ENCODE results near the gene MARK3. TPM values are rescaled to one million over a fixed set of nuclear protein-coding genes. Genes with fewer than 3 reads are reported as not detected.

The MARK3 gene
- total and polyA plus RNA-seq, 3 donors from 2014 or later, result 93.9 to 198 (median 172) TPM

DNA sequence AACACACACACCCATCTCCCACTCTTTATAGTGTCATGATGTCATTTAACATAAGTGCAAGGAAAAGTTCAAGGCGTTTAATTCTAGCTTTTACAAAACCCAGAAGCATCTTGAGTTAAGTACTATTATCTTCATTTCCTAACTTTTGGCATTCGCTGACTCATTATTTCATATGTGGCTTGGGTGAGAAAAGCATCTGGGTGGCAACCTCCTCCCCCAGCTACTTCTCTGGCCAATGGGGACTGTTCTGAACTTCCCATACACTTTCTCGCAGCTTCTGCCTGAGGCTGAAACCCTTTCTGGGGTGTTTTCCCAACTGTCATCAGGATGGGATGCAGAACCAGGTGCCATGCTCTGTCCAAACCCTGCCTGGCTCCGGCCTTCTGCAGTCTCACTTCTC, 2.8 kb upstream of the MARK3 start:
- DNase-seq, result no peak
- no peak for TF ChIP-seq POLR2A (IDR thresholded peaks at IDR 0.05)
- TF ChIP-seq, protein P1, sequence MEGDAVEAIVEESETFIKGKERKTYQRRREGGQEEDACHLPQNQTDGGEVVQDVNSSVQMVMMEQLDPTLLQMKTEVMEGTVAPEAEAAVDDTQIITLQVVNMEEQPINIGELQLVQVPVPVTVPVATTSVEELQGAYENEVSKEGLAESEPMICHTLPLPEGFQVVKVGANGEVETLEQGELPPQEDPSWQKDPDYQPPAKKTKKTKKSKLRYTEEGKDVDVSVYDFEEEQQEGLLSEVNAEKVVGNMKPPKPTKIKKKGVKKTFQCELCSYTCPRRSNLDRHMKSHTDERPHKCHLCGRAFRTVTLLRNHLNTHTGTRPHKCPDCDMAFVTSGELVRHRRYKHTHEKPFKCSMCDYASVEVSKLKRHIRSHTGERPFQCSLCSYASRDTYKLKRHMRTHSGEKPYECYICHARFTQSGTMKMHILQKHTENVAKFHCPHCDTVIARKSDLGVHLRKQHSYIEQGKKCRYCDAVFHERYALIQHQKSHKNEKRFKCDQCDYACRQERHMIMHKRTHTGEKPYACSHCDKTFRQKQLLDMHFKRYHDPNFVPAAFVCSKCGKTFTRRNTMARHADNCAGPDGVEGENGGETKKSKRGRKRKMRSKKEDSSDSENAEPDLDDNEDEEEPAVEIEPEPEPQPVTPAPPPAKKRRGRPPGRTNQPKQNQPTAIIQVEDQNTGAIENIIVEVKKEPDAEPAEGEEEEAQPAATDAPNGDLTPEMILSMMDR (IDR thresholded peaks at IDR 0.05), result no peak
- Histone ChIP-seq H3K27ac (no peak overlapping the region), H3K36me3 (ENCODE audit: low read depth, missing control alignments) (no peaks in the 10 kb centered on the region), H3K9me3 (no peaks in the 10 kb centered on the region), H3K4me1 (peaks cover 12% of the 10 kb centered on the region), H3K4me3 (no peak overlapping the region), H3K27me3 (no peaks in the 10 kb centered on the region)
- 67 to 81% methylated on average over 4 of the region's 4 CpGs for WGBS, 2 donors
- intact Hi-C loops (cut with DNase I; ENCODE audit: low total_unique reads), result loop anchor here (10.0 kb wide), 1 partner anchor 112 kb away; no protein-coding TSS in a partner anchor

DNA sequence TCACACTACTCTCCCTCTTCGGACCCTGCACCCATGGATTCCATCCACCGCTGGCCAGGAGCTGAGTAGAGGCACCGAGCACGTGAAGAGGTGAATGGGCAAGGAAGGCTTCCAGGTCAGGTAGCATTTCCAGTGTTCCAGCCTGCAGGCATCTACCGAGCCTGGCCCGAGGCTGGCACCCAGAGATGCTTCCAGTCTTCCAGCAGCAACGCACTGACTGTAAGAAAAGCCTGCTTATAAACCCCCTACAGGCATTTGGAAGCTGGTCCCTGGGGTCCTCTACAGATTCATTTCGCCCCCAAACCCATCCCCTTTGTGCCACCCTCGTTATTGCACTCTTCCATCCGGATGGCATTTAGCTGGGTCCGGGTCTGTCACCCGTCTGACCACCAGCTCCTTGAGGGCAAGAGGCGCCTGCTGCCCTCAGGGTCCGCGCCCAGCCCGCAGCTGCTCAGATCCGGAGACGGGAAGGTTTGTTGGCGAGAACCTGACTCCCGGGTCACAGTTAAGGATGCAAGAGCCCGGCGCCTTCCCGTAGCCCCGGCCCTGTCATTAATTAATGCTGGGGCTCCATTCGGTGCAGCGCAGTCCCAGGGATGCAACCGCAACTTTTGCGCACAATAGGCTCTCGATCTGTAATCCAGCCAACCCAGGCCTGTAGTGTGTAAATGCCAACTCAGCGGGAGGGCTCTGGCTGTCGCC, 614 bp upstream of the MARK3 start:
- Histone ChIP-seq H3K27ac (peak overlapping the region; percentile 99 to 100), H3K4me3 (peak overlapping the region; percentile 90 to 96), H3K27me3 (no peaks in the 10 kb centered on the region), H3K9me3 (no peaks in the 10 kb centered on the region), H3K36me3 (ENCODE audit: low read depth, missing control alignments) (no peaks in the 10 kb centered on the region), H3K4me1 (peaks cover 30% of the 10 kb centered on the region)
- DNase-seq, result no peak
- TF ChIP-seq, protein P1 (IDR thresholded peaks at IDR 0.05), result no peak
- no peak for TF ChIP-seq POLR2A (IDR thresholded peaks at IDR 0.05)
- 6 to 12% methylated on average over 13 to 31 of the region's 31 CpGs for WGBS, 2 donors
- intact Hi-C loops (cut with DNase I; ENCODE audit: low total_unique reads), result loop anchor here (10.0 kb wide), 1 partner anchor 110 kb away; no protein-coding TSS in a partner anchor

DNA sequence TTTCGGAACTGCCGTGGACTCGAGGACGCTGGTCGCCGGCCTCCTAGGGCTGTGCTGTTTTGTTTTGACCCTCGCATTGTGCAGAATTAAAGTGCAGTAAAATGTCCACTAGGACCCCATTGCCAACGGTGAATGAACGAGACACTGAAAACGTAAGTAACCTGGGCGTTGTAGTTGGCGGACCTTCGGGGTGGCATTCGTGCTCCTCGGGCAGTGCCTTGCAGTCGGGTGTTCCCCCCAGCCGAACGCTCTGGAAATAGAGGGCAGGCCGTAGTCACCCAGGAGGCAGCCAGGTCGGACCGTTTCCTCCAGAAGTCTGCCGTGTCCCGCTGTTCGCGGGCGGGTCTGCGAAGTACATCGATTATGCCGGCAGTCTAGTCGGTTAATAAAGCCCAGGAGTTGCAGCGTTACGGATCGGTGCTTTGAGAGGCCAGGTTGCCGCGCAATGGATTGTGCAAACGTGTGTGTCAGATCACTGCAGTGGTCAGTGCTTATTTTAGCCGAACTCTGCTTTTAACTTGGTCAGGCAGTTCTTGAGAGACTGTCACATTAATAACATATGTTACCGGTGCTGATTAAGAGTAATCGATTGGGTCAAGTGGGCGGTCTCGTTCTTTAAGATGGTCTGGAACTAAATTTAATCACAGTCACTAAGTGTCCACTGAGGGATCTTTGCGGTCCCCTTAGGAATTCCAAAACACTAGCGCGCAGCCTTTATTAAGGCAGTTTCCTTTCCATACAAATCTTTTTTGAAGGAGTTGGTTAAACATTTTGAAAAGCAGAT, 906 bp downstream of the MARK3 start:
- WGBS, 2 donors, result 0% methylated on average over 30 to 44 of the region's 44 CpGs
- intact Hi-C loops (cut with DNase I; ENCODE audit: low total_unique reads), result loop anchor here (10.0 kb wide), 1 partner anchor 109 kb away; no protein-coding TSS in a partner anchor
- no peaks in the 10 kb centered on the region for H3K36me3 ChIP-seq (ENCODE audit: low read depth, missing control alignments)
- DNase-seq, result peak; percentile 42
- no peaks in the 10 kb centered on the region for H3K27me3 ChIP-seq
- H3K9me3 ChIP-seq, result no peaks in the 10 kb centered on the region
- TF ChIP-seq, protein P1 (IDR thresholded peaks at IDR 0.05), result no peak
- no peak for TF ChIP-seq POLR2A (IDR thresholded peaks at IDR 0.05)
- H3K4me1 ChIP-seq, result peaks cover 37% of the 10 kb centered on the region
- peak overlapping the region; percentile 90 to 96 for H3K4me3 ChIP-seq
- peak overlapping the region; percentile 99 to 100 for H3K27ac ChIP-seq

DNA sequence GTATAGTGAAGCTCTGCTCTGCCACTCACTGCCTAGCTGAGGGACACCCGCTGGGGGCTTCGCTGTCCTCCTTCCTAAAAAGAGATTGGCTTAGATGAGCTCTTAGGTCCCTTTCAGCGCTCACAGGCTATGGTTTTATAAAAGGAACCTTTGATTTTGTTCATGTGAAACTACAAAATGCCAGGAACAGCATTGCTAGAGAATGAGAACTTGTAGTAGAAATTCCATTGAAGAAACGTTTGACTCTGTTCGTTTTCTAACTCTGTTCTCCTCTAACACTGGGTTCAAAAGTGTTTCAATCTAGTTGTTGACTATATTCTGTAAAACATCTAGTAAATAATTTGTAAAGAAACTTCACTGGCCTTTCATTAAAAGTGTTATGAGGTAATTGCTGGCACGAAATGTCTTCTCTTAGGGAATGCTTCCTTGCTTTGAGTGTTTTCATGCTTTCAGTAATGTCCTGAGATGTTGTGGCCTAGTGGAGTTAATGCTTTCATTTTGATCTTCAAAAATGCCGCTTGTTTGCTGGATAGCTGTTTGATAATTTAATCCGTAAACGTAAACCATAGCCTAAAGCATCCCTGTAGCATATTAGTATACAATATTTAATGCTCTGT, 1.6 kb downstream of the MARK3 start:
- H3K9me3 ChIP-seq, result no peaks in the 10 kb centered on the region
- peaks cover 38% of the 10 kb centered on the region for H3K4me1 ChIP-seq
- no peaks in the 10 kb centered on the region for H3K36me3 ChIP-seq (ENCODE audit: low read depth, missing control alignments)
- no peak for TF ChIP-seq POLR2A (IDR thresholded peaks at IDR 0.05)
- TF ChIP-seq, protein P1 (IDR thresholded peaks at IDR 0.05), result no peak
- no peaks in the 10 kb centered on the region for H3K27me3 ChIP-seq
- intact Hi-C loops (cut with DNase I; ENCODE audit: low total_unique reads), result loop anchor here (10.0 kb wide), 1 partner anchor 108 kb away; no protein-coding TSS in a partner anchor
- peak overlapping the region; percentile 90 to 96 for H3K4me3 ChIP-seq
- peak overlapping the region; percentile 99 to 100 for H3K27ac ChIP-seq
- peak; percentile 37 for DNase-seq
- WGBS, 2 donors, result 3% methylated on average over 9 of the region's 9 CpGs
